Activated B cell treated with CpG ODN at 0.5 μM for 24 hours (primary cell): ENCODE data around the gene INO80. TPM values are rescaled to one million over a fixed set of nuclear protein-coding genes. Genes with fewer than 3 reads are reported as not detected.

Source experiments
- ATAC-seq: fragments of 200-7000 bp; cut with Tn5 transposase; one replicate; pipeline ENCODE4 v1.10.0; 2021; ENCODE audit warnings: low read depth, mild to moderate bottlenecking, moderate library complexity
- CTCF ChIA-PET: fragments of 350-600 bp; sonication (Branson Sonifier 250); formaldehyde crosslinking; loops from one replicate; lab custom pipeline; 2021; ENCODE audit warnings: antibody characterized with exemption; lab: Charles Lee
- POLR2A ChIA-PET: fragments of 350-600 bp; sonication (Branson Sonifier 250); formaldehyde crosslinking; loops from one replicate; lab custom pipeline; 2021; ENCODE audit warnings: antibody characterized with exemption; lab: Charles Lee
- DNase-seq: peaks from one replicate; pipeline ENCODE4 v3.0.0; 2022
- H3K27ac Mint-ChIP-seq: one replicate; pipeline ENCODE4 v1.8.0; 2020; ENCODE audit warnings: mixed read lengths
- H3K27me3 Mint-ChIP-seq: one replicate; pipeline ENCODE4 v1.8.0; 2021; ENCODE audit warnings: mixed read lengths
- H3K36me3 Mint-ChIP-seq: one replicate; pipeline ENCODE4 v1.8.0; 2021; ENCODE audit warnings: low read depth, mixed read lengths
- H3K4me1 Mint-ChIP-seq: one replicate; pipeline ENCODE4 v1.8.0; 2021; ENCODE audit warnings: mixed read lengths
- H3K4me3 Mint-ChIP-seq: one replicate; pipeline ENCODE4 v1.8.0; 2020; ENCODE audit warnings: mild to moderate bottlenecking, mixed read lengths
- H3K9me3 Mint-ChIP-seq: one replicate; pipeline ENCODE4 v1.8.0; 2020; ENCODE audit warnings: mixed read lengths
- CTCF ChIP-seq: fragments of 200-600 bp; IDR thresholded peaks from one replicate; pipeline ENCODE4 v1.8.0; 2022; ENCODE audit warnings: antibody characterized with exemption, mild to moderate bottlenecking
- intact Hi-C: fragments of 100-400 bp; cut with micrococcal nuclease; formaldehyde crosslinking; loops from one replicate; pipeline ENCODE4 v1.15.1; 2024
- total RNA-seq: library from RNA; stranded (reverse); gene quantifications from 2 replicates; pipeline ENCODE4 v1.2.3, GENCODE V29; 2022

Gene INO80
- total RNA-seq, 1 donor from 2014 or later = 38.8 TPM

DNA sequence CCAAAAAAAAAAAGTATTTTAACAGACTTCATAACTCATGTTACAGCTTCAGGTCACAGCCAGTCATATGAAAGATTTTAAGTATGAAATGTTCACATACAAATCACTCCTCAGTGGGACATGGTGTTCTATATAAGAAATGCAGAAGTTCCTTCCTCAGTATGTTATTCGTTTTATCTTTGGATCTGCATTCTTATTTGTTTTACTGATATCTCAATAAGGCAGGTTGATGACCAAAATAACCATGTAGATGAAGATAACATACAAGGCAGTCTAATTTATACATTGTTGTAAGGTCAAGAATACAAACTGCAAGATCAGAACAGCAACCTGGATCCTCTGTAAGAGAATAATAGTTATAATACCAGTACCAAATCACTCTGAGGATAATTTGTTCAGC, 87.2 kb downstream of the INO80 start:
- no peak for ATAC-seq
- Mint-ChIP-seq H3K4me3 (no peak overlapping the region), H3K4me1 (no peaks in the 10 kb centered on the region), H3K27ac (no peak overlapping the region), H3K9me3 (no peaks in the 10 kb centered on the region), H3K36me3 (peaks cover 72% of the 10 kb centered on the region), H3K27me3 (no peaks in the 10 kb centered on the region)
- no peak for DNase-seq
- intact Hi-C loops = loop anchor here (10.0 kb wide), 1 partner anchor 156 kb away; no protein-coding TSS in a partner anchor
- no peak for TF ChIP-seq CTCF
- POLR2A ChIA-PET = no interaction called here
- CTCF ChIA-PET = no interaction called here

DNA sequence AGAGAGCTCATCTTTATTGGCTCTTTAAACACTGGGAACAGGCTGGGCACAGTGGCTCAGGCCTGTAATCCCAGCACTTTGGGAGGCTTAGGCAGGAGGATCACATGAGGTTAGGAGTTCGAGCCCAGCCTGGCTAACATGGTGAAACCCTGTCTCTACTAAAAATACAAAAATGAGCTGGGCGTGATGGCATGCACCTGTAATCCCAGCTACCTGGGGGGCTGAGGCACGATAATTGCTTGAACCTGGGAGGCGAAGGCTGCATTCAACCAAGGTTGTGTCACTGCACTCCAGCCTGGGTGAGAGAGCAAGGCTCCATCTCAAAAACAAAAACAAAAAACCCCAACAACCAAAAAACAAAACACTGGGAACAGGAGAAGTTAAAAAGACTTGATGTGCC, 90.7 kb downstream of the INO80 start:
- Mint-ChIP-seq H3K4me3 (no peak overlapping the region), H3K27ac (no peak overlapping the region), H3K27me3 (no peaks in the 10 kb centered on the region), H3K4me1 (no peaks in the 10 kb centered on the region), H3K9me3 (no peaks in the 10 kb centered on the region), H3K36me3 (peaks cover 67% of the 10 kb centered on the region)
- intact Hi-C loops = loop anchor here (10.0 kb wide), 1 partner anchor 159 kb away; no protein-coding TSS in a partner anchor
- CTCF ChIA-PET = interaction anchor here (0.8 to 6.4 kb wide), 4 partner anchors 84 to 168 kb away, joined by 3 to 86 read pairs (median 10); no protein-coding TSS in a partner anchor
- DNase-seq (no peak), ATAC-seq (no peak)
- POLR2A ChIA-PET = no interaction called here
- no peak for TF ChIP-seq CTCF

GRCh38 chr15:41024885-41025284, 91.2 kb downstream of the INO80 start:
- DNase-seq = no peak
- no peak for TF ChIP-seq CTCF
- H3K4me1 Mint-ChIP-seq = no peaks in the 10 kb centered on the region
- ATAC-seq = no peak
- H3K4me3 Mint-ChIP-seq = no peak overlapping the region
- no peak overlapping the region for H3K27ac Mint-ChIP-seq
- no peaks in the 10 kb centered on the region for H3K27me3 Mint-ChIP-seq
- H3K36me3 Mint-ChIP-seq = peaks cover 71% of the 10 kb centered on the region
- intact Hi-C loops = loop anchor here (10.0 kb wide), 1 partner anchor 160 kb away; no protein-coding TSS in a partner anchor
- ChIA-PET CTCF (interaction anchor here (0.6 to 6.4 kb wide), 5 partner anchors 84 to 168 kb away, joined by 3 to 86 read pairs (median 4); no protein-coding TSS in a partner anchor), POLR2A (no interaction called here)
- no peaks in the 10 kb centered on the region for H3K9me3 Mint-ChIP-seq

GRCh38 chr15:41024131-41024530, 91.9 kb downstream of the INO80 start:
- Mint-ChIP-seq H3K4me3 (no peak overlapping the region), H3K27me3 (no peaks in the 10 kb centered on the region), H3K27ac (no peak overlapping the region), H3K9me3 (no peaks in the 10 kb centered on the region), H3K4me1 (no peaks in the 10 kb centered on the region), H3K36me3 (peaks cover 71% of the 10 kb centered on the region)
- ATAC-seq (no peak), DNase-seq (no peak)
- POLR2A ChIA-PET = interaction anchor here (0.7 kb wide), 2 partner anchors 20 to 167 kb away, joined by 6 to 7 read pairs; no protein-coding TSS in a partner anchor
- intact Hi-C loops = loop anchor here (10.0 kb wide), 1 partner anchor 161 kb away; no protein-coding TSS in a partner anchor
- CTCF ChIA-PET = interaction anchor here (0.6 to 6.4 kb wide), 3 partner anchors 109 to 167 kb away, joined by 3 to 86 read pairs (median 15); no protein-coding TSS in a partner anchor
- no peak for TF ChIP-seq CTCF

DNA sequence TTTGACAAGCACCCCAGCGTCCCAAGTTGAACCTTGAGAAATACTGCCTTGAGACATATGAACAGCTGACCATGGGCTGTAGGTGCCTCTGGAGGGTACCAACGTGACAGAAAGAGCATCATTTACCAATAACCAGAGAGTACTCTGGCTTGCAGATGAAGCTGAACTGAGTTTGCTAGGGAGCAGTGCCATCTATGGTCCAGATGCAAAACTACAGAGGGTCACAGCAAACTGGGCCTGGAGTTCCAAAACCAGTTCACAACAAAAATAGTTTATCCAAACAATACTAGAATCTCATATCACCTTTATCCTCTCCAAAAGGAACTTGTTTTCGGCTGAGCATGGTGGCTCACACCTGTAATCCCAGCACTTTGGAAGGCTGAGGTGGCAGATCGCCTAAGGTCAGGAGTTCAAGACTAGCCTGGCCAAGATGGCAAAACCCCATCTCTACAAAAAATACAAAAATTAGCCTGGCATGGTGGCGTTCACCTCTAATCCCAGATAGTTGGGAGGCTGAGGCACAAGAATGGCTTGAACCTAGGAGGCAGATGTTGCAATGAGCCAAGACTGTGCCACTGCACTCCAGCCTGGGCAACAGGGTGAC, 93.5 kb downstream of the INO80 start:
- ATAC-seq = peak; percentile 66
- peaks cover 80% of the 10 kb centered on the region for H3K36me3 Mint-ChIP-seq
- POLR2A ChIA-PET = interaction anchor here (0.5 kb wide), 1 partner anchor 55 kb away, joined by 7 read pairs; no protein-coding TSS in a partner anchor
- no peak for DNase-seq
- H3K9me3 Mint-ChIP-seq = no peaks in the 10 kb centered on the region
- intact Hi-C loops = loop anchor here (1.0 to 10.0 kb wide), 3 partner anchors 118 to 164 kb away; no protein-coding TSS in a partner anchor
- no peak overlapping the region for H3K27ac Mint-ChIP-seq
- H3K4me1 Mint-ChIP-seq = no peaks in the 10 kb centered on the region
- CTCF ChIA-PET = interaction anchor here (0.6 to 6.4 kb wide), 6 partner anchors 26 to 163 kb away, joined by 3 to 86 read pairs (median 6); partner anchors contain the start of gene VPS18
- TF ChIP-seq CTCF = no peak
- H3K27me3 Mint-ChIP-seq = no peaks in the 10 kb centered on the region
- H3K4me3 Mint-ChIP-seq = no peak overlapping the region
